ACHN (cell line): ENCODE results near the gene RYR3.
A peak's percentile ranks its signal among the peaks of the same experiment; 100 is the strongest.

ENCODE experiments used
- DNase-seq: peaks from one replicate; pipeline ENCODE4 v3.0.0-alpha.2; 2015
- in situ Hi-C: cut with HindIII; loops from 2 replicates; pipeline ENCODE4 v1.10.0; 2017; ENCODE audit warnings: low sequenced_read_pairs, low pct_ligation_motif_present, low pct_unique_long_range_greater_than_20kb

The RYR3 gene

GRCh38 chr15:33424025-33424424 is 113.3 kb downstream of the RYR3 start:
- in situ Hi-C loops: no loop called here
- no peak for DNase-seq

DNA sequence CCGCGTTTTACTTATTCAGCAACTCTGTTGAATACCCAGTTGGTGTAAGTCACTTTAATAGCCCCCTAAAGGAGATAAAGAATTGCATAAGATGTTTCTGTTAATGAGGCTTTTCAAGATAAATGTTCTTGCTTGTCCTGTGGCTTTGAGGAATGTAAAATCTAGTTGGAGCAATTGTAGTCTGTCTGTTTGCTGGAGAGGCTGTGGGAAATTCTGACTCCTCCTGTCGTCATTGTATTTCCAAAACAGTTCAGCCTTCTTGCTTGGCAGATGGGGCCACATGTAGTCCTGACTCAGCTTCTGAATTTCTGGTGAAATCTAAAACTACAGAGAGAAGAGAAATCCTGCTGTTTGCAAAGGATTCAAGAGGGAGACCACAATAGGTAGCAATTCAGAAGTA is 114.4 kb downstream of the RYR3 start:
- no peak for DNase-seq
- in situ Hi-C loops: no loop called here

DNA sequence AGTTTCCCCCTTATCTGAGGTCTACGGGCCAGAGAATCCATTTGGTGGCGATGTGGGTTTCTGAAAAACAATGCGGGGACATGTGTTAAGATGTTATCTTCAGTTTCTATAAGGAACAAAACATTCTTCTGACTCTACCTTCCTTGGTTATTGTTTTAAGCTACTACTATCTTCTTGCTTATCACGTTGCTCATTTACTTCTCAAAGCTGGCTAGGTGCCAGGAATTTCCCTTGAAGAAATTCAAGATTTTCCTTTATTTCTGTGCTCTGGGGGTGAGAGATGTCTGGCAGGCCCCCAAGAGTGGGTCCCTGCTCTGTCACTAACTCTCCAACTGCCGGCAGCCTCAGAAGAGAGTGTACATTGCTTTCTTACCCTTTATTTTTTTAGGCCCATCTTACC is 119.8 kb downstream of the RYR3 start:
- no peak for DNase-seq
- in situ Hi-C loops: no loop called here

DNA sequence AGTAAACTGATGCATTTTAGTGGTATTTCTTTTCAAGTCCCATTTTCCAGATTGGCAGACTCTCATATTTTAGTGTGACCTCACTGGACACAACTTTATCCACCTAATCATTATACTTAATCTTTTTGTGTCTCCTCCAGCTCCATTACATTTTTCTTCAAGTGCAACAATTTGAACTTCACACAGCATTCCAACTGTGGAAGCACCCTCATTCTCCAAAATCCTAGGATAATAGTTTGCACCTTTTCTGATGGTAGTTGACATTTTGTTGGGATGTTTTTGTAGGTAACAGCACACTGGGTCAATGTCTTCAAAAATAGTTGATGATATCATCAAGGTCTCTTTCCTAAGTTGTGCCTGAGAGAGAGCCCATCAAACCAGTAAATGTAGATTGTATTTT is 123.1 kb downstream of the RYR3 start:
- DNase-seq: no peak
- in situ Hi-C loops: no loop called here

DNA sequence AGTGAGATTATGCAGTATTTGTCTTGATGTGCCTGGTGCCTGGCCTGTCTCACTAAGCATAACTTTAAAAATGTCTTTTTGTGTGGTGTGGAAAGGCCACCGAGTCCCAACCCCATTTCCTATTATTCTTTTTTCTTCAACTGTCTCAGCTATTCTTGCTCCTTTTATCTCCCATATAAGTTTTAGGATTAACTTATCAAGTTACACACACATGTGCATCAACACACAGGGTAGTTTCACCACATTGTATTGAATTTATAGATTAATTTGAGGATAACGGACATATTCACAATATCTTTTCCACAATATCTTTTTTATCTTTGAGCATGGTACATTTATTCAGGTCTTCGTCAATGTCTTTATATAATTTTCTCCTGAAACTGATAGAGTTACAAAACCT is 127.6 kb downstream of the RYR3 start:
- in situ Hi-C loops: no loop called here
- no peak for DNase-seq

- no peak for DNase-seq
- in situ Hi-C loops: no loop called here
Measured at GRCh38 chr15:33440900-33441299, 130.1 kb downstream of the RYR3 start.

DNA sequence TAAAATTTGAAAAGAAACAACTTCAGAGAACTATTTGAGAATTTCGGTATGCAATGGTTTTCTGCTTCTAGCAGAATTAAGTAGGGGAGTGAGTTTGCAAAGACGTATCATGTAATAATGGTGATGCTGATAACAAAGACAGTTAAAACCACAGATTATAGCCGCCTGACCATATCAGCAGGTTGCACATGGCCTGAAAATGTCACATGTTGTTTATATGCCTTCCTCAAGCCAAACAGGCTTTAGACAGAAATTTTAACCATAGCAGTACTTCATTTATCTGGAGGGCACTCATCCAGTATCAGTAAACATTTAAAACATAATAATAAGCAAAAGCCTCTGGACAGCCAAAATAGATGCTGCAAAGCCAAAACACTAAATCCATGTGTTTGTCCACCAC is 131.7 kb downstream of the RYR3 start:
- no peak for DNase-seq
- in situ Hi-C loops: no loop called here

DNA sequence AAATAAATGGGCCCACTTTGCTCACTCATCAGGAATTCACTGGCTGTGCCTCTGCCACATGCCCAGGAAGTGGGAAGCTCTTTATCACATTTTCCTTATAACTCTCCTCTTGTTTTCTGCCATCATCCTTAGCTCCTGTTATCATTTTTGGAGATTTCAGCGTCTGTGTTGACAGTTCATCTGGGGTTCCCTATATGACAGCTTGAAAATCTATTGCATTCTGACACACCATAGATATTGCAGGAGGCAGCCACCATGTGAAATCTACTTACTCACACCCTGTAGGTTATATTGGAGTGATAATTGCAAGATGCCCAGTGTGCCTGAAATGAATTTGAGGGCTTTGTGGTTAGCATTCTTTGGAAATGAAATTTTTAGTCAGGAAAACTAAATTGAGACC is 132.9 kb downstream of the RYR3 start:
- in situ Hi-C loops: no loop called here
- no peak for DNase-seq

GRCh38 chr15:33445984-33446383 is 135.2 kb downstream of the RYR3 start:
- no peak for DNase-seq
- in situ Hi-C loops: no loop called here

DNA sequence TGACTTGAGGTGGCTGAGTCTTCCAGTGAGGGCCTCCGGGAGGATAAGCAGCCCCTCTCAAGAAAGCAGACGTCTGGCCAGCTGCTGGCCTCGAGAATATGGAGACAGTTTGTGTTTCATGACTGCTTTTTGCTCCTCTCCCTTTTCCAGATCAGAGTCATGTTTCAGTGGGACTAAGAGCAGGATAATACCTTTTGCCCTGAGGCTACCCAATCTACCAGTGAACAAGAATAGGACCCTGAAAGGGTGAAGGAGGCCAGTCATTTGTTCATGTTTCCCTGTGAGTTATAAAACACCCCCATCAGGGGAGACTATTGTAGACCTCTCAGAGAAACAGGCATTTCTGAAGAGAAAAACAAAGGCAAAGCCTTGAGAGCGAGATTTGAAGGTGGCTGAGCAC is 137.4 kb downstream of the RYR3 start:
- no peak for DNase-seq
- in situ Hi-C loops: no loop called here

GRCh38 chr15:33448961-33449606 is 138.3 kb downstream of the RYR3 start:
- in situ Hi-C loops: no loop called here
- DNase-seq: no peak

- DNase-seq: no peak
- in situ Hi-C loops: no loop called here
Measured at GRCh38 chr15:33449810-33450209, 139.0 kb downstream of the RYR3 start.

DNA sequence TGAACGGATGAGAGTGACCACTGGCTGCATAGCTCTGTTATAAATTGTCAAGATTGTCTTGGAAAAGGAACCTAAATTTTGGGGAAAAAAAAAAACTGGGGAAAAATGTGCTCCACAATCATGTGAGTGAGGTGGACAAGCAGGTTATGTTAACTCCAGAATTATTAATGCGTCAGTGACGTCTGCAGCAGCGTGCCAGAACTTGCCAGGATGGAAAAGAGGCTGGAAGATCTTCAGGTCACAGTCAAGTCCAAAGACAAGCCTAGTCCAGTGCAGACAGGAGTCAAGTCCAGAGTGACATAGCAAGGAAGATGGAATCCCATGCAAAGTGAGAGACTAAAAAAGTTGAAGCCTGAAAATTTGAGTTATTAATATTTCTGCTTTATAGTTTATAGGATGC is 140.6 kb downstream of the RYR3 start:
- in situ Hi-C loops: no loop called here
- DNase-seq: no peak

GRCh38 chr15:33453761-33454160 is 143.0 kb downstream of the RYR3 start:
- peak; percentile 96 for DNase-seq
- in situ Hi-C loops: no loop called here

DNA sequence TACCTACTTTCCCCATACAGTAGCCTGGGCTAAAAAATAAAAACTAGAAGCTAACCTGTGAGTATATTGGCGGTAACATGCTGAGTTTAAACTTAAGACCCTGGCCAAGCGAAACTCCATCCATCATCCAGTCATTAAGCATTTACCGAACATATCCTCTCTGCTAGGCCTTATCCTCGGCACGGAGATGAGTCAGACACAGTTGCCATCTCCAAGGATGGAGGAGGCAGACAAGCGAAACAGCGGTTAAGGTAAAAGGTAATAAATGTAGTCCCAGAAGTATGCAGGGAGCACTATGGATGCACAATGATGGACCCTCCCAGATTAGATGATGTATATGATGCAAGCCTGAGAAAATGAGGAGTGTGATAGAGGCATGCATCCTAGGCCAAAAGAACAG is 143.6 kb downstream of the RYR3 start:
- in situ Hi-C loops: no loop called here

DNA sequence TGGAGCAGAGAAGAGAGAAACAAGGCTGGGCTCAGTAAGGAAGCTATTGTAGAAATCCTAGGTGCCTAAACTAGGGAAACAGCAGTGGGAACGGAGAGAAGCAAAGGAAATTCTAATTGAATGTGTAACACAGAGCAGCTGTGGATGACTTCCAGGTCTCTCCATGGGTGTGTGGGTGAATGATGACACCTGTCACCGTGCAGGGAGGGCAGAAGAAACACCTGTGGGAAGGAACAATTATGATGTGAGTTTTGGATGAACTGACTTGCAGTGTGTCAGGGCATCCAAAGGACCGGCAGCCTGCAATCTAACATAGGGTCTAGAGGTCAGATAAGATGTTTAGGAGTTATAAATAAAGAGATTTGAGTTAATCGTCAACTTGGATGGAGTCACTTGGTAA is 144.2 kb downstream of the RYR3 start:
- in situ Hi-C loops: no loop called here
- peak; percentile 42 for DNase-seq

More for the DNA sequence above, 143.6 kb downstream of the RYR3 start:
- DNase-seq: peak; percentile 78

DNA sequence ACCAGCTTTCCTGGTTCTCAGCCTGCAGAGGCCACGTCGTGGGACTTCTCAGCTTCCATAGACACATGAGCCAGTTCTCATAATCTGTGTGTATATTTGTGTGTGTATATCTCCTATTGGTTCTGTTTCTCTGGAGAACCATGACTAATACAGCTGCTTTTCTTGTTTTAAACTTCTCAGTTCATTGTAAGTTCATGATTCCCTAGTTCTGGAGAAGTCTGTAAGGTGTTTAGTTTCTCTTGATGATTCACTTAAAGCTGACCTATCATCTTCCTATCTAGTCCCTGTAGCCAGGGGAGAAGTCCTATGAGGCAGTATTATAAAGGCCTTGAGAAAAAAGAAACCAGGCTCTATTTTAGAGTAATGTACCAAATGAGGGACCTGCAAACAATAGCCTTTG is 147.7 kb downstream of the RYR3 start:
- no peak for DNase-seq
- in situ Hi-C loops: no loop called here

DNA sequence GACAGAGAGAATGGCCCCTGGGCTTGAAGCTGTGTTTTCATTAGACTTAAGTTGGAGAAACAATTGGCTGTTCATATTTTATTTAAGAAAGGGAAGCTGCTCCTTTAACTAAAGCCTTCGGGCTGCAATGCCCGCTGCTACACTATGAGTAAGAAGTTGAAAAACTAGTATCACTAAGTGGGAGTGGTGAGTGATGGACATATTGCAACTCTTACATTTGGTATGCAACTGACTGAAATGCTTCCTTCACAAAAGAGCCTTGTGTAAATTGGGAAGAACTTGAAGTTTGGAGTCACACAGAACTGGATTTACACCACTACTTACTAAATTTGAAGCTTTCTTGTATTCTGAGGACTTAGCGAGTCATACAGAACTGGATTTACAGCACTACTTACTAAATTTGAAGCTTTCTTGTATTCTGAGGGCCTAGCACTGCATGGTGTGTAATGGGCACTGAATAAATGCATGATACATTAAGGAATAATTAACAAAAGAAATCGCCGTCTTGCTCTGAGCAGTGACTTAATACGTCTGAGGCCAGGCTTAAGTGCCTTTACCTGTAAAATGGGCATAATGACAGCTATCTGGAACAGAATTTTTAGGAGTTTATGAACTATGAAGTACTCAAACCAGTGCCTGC is 149.5 kb downstream of the RYR3 start:
- no peak for DNase-seq
- in situ Hi-C loops: no loop called here

GRCh38 chr15:33461671-33462070 is 150.9 kb downstream of the RYR3 start:
- in situ Hi-C loops: no loop called here
- DNase-seq: peak; percentile 51

DNA sequence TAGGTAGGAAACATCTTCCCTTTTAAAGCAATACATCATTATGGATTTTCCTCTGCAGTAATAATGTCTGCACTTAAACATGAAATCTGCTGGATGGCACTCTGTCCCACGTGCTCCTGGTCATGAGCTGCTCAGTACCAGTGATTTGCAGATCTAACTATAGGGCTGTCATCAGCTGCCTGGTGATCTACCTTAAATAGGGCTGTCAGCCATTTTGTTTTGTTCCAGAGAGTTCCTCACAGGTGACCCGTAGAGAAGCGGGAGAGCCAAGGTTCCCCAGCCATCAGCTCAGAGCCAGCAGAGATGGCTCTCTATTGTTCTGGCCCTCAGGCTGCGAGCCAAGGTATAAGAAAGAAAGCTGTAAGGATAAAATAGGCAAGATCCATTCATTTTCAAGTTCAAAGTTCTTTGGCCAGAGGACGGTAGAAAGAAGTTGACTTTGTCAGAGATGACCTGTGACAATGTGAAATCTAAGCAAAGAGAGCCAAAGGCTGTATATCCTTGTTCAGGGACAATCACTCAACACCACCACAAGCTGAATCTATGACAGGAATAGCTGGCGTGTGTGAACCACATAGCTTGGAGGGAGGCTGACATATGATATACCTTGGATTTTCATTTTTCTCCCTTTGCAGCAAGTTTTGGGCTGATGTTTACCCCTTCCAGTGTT is 156.5 kb downstream of the RYR3 start:
- in situ Hi-C loops: no loop called here
- no peak for DNase-seq
